ENCODE results near the gene CERK. TPM values are rescaled to one million over a fixed set of nuclear protein-coding genes. Genes with fewer than 3 reads are reported as not detected.

CERK gene
- total RNA-seq, 5 donors from 2014 or later (not counting 1 experiment from before 2014, with no cell fraction given) = 77.4 to 155 (median 125) TPM

DNA sequence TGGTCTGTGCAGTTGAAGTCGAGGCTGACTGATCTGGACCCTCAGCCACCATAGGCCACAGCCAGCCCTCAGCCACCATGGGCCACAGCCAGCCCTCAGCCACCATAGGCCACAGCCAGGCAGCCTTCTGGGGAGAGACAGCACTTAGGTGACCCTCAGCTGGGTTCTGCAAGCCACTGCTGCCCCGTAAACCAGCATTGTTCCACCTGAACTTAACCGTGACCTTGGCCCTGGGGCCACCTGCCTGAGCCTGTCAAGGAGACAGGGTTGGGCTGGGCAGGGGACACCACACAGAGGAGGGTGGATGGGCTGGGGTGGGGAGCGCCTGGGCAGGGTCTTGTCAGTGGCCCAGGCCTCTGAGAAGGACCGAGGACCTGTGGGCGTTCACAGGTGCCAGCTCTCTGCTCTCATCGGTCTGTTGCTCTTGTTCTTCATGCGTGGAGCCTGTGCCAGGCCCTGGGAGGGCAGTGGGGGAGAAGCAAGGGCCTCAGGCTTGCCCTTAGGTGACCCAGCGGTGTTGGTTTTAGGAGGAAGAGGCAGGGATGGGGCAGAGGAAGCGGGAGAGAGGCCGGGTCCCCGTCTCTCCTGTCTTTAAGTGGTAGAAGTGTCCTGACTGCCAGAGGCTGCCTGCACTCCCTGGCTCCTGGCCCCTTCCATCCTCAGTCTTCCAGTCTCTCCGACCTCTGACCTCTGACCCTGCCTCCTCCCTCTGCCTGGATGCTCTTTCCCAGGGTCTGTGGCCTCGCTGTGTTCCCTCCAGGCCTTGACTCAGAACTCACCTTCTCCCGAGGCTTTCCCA, 81.0 kb downstream of the CERK start:
- H3K36me3 Mint-ChIP-seq = no peaks in the 10 kb centered on the region

DNA sequence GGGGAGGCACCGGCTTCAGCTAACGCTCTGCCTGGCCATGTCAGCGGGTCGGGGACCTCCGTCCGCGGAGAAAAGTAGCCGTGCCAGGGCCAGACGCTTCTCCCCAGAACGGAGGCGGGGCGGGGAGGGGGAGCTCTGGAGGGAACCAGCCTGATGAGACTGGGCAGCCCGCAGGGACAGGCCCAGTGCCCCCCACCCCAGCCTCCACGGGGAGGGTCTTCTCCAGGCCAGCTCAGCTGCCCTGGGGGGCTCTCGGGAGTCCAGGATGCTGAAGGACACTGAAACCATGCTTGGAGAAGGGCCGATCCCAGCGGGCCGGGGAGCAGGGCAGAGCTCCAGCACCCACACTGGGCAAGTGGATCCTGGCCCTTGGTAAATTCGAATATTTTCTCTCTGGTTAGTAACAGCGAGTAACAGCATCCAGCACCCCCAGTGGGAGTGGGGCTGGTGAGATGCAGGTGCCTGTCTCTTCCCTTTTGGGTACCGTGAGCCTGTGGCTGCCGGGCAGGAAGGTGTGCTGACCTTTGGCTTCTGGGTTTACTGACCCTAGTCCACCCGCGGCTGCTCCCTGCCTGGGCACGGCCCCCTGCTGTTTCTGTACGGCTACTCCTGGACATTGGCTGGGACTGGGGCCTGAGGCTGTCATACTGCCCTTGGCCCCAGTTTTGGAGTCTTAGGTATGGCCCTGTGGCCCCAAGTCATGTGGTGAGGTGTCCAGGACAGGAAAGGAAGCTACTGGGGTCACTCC, 82.0 kb downstream of the CERK start:
- Histone ChIP-seq H3K9me3 (no peaks in the 10 kb centered on the region), H3K27ac (ENCODE audit: low read length) (no peak overlapping the region), H3K4me3 (ENCODE audit: control insufficient read depth in 1 of 2, extremely low read depth in 1 of 2, low read length in 1 of 2) (no peak overlapping the region), H3K27me3 (replicated peaks in 1 of 2; ENCODE audit: control insufficient read depth in 2 of 2, extremely low read depth in 1 of 2, insufficient read depth in 2 of 2, low read length in 1 of 2) (no peaks in the 10 kb centered on the region), H3K36me3 (ENCODE audit: control insufficient read depth in 2 of 2, extremely low read depth in 1 of 2, insufficient read depth in 1 of 2, low read length in 1 of 2) (no peaks in the 10 kb centered on the region), H3K4me1 (ENCODE audit: control insufficient read depth in 1 of 2, extremely low read depth in 1 of 2, insufficient read depth in 2 of 2, low read length in 2 of 2) (peaks cover 0 to 28% of the 10 kb centered on the region in 2 experiments)
- Mint-ChIP-seq H3K4me3 (no peak overlapping the region), H3K4me1 (peaks cover 21 to 29% (median 27%) of the 10 kb centered on the region in 3 donors), H3K36me3 (no peaks in the 10 kb centered on the region), H3K27me3 (no peaks in the 10 kb centered on the region), H3K9me3 (no peaks in the 10 kb centered on the region), H3K27ac (no peak overlapping the region)
- WGBS (ENCODE audit: insufficient coverage) = 97% methylated on average over 23 of the region's 26 CpGs
- CTCF ChIA-PET = no interaction called here
- DNase-seq (no peak), ATAC-seq (replicated peaks in 1 of 4) (no peak)
- POLR2A ChIA-PET = no interaction called here

More for the DNA sequence above, 81.0 kb downstream of the CERK start:
- DNase-seq (no peak), ATAC-seq (replicated peaks in 1 of 4) (no peak)
- Histone ChIP-seq H3K27ac (ENCODE audit: low read length) (no peak overlapping the region), H3K27me3 (replicated peaks in 1 of 2; ENCODE audit: control insufficient read depth in 2 of 2, extremely low read depth in 1 of 2, insufficient read depth in 2 of 2, low read length in 1 of 2) (no peaks in the 10 kb centered on the region), H3K4me1 (ENCODE audit: control insufficient read depth in 1 of 2, extremely low read depth in 1 of 2, insufficient read depth in 2 of 2, low read length in 2 of 2) (peaks cover 0 to 38% of the 10 kb centered on the region in 2 experiments), H3K36me3 (ENCODE audit: control insufficient read depth in 2 of 2, extremely low read depth in 1 of 2, insufficient read depth in 1 of 2, low read length in 1 of 2) (no peaks in the 10 kb centered on the region), H3K9me3 (no peaks in the 10 kb centered on the region), H3K4me3 (ENCODE audit: control insufficient read depth in 1 of 2, extremely low read depth in 1 of 2, low read length in 1 of 2) (no peak overlapping the region)
- ChIA-PET CTCF (no interaction called here), POLR2A (no interaction called here)
- Mint-ChIP-seq H3K27me3 (no peaks in the 10 kb centered on the region), H3K27ac (no peak overlapping the region), H3K9me3 (no peaks in the 10 kb centered on the region), H3K4me3 (no peak overlapping the region), H3K4me1 (peaks cover 22 to 33% (median 27%) of the 10 kb centered on the region in 3 donors)
- whole genome bisulfite sequencing (ENCODE audit: insufficient coverage) = 87% methylated on average over 9 of the region's 15 CpGs

DNA sequence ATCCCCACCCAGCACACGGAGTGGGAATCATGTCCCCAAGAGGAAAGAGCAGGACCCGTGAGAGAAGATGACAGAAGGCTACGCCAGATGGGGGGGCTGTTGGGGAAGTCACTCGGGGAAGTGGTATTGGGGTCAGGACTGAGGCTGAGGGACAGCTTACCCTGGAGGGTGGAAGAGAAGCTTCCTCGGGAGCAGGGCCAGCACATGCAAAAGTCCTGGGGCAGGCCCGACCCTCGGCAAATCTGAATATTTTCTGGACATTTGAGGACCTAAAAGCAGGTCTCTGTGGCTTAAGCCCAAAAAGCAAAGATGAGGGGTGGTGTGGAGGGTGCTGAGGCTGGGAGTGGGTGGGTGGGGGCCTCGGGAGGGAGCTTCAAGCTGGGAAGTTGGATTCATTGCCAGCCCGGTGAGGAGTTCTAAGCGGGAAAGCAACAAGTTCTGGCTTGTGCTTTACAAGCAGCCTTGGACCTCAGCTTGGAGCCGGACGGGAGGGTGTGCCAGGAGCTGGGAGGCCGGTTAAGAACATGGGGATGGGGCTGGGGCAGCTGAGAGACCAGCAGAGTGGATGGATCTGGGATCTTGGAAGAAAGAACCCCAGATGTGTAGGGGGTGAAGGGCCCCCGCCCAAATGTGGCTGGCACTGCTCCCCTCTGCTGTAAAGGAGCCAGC, 83.0 kb downstream of the CERK start:
- no peaks in the 10 kb centered on the region for H3K36me3 ChIP-seq (ENCODE audit: control insufficient read depth in 2 of 2, extremely low read depth in 1 of 2, insufficient read depth in 1 of 2, low read length in 1 of 2)
- no peak overlapping the region for H3K4me3 ChIP-seq (ENCODE audit: control insufficient read depth in 1 of 2, extremely low read depth in 1 of 2, low read length in 1 of 2)
- Mint-ChIP-seq H3K4me1 (peaks cover 11 to 19% (median 17%) of the 10 kb centered on the region in 3 donors), H3K36me3 (no peaks in the 10 kb centered on the region), H3K27me3 (no peaks in the 10 kb centered on the region), H3K27ac (no peak overlapping the region), H3K9me3 (no peaks in the 10 kb centered on the region), H3K4me3 (no peak overlapping the region)
- CTCF ChIA-PET = no interaction called here
- no peaks in the 10 kb centered on the region for H3K9me3 ChIP-seq
- H3K27ac ChIP-seq (ENCODE audit: low read length) = no peak overlapping the region
- POLR2A ChIA-PET = no interaction called here
- 97% methylated on average over 10 of the region's 14 CpGs for WGBS (ENCODE audit: insufficient coverage)
- DNase-seq (no peak), ATAC-seq (replicated peaks in 1 of 4) (no peak)
- H3K27me3 ChIP-seq (replicated peaks in 1 of 2; ENCODE audit: control insufficient read depth in 2 of 2, extremely low read depth in 1 of 2, insufficient read depth in 2 of 2, low read length in 1 of 2) = no peaks in the 10 kb centered on the region
- H3K4me1 ChIP-seq (ENCODE audit: control insufficient read depth in 1 of 2, extremely low read depth in 1 of 2, insufficient read depth in 2 of 2, low read length in 2 of 2) = peaks cover 0 to 19% of the 10 kb centered on the region in 2 experiments

DNA sequence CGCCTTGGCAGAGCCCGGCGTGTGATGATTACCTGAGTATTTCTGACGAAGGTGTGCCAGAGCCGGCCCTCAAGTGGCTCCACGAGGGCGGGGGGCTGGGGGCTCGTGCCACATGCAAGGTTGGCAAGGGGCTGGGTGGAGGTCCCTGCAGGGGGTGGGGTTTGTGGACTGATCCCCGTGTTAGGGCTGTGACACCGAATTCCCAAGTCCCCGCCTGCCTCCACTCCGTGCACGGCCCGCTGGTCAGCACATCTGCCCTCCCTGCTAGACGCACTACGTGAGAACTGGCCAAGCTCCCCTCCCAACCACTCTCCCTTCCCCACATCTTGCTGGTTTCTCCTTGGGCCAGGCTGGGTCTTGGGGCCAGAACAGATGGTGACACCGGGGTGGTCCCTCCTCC, 83.6 kb downstream of the CERK start:
- H3K27me3 Mint-ChIP-seq = no peaks in the 10 kb centered on the region
- no peak overlapping the region for H3K27ac ChIP-seq (ENCODE audit: low read length)
- no peaks in the 10 kb centered on the region for H3K9me3 Mint-ChIP-seq
- no peak overlapping the region for H3K4me3 ChIP-seq (ENCODE audit: control insufficient read depth in 1 of 2, extremely low read depth in 1 of 2, low read length in 1 of 2)
- H3K27ac Mint-ChIP-seq = no peak overlapping the region
- peaks cover 0 to 16% of the 10 kb centered on the region in 2 experiments for H3K4me1 ChIP-seq (ENCODE audit: control insufficient read depth in 1 of 2, extremely low read depth in 1 of 2, insufficient read depth in 2 of 2, low read length in 2 of 2)
- CTCF ChIA-PET = no interaction called here
- no peaks in the 10 kb centered on the region for H3K27me3 ChIP-seq (replicated peaks in 1 of 2; ENCODE audit: control insufficient read depth in 2 of 2, extremely low read depth in 1 of 2, insufficient read depth in 2 of 2, low read length in 1 of 2)
- DNase-seq = no peak
- POLR2A ChIA-PET = no interaction called here
- WGBS (ENCODE audit: insufficient coverage) = 86% methylated on average over 13 of the region's 17 CpGs
- no peaks in the 10 kb centered on the region for H3K9me3 ChIP-seq
- ATAC-seq (replicated peaks in 1 of 4) = no peak
- H3K36me3 ChIP-seq (ENCODE audit: control insufficient read depth in 2 of 2, extremely low read depth in 1 of 2, insufficient read depth in 1 of 2, low read length in 1 of 2) = no peaks in the 10 kb centered on the region
- H3K4me3 Mint-ChIP-seq = no peak overlapping the region
- H3K36me3 Mint-ChIP-seq = no peaks in the 10 kb centered on the region
- H3K4me1 Mint-ChIP-seq = peaks cover 8 to 21% (median 18%) of the 10 kb centered on the region in 3 donors

DNA sequence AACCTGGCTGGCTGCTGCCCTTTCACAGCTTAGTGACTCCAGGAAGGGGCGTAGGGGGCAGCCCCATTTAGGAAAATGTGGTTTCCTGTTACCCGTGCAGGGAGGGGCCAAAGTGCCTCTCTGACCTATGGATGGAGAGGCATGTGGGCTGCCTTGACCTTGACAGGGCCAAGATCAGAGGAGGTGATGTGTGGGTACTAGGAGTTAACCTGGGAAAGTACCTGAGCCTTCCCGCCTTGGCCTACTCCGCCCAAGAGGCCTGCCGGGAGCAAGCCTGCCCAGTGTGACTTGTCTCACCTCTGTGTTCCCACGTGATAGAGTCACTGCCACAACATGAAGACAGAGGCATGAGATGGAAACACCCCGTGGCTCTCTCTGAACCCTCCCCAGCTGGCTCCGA, 84.5 kb downstream of the CERK start:
- no peaks in the 10 kb centered on the region for H3K27me3 Mint-ChIP-seq
- Histone ChIP-seq H3K9me3 (no peaks in the 10 kb centered on the region), H3K27me3 (replicated peaks in 1 of 2; ENCODE audit: control insufficient read depth in 2 of 2, extremely low read depth in 1 of 2, insufficient read depth in 2 of 2, low read length in 1 of 2) (no peaks in the 10 kb centered on the region), H3K4me1 (ENCODE audit: control insufficient read depth in 1 of 2, extremely low read depth in 1 of 2, insufficient read depth in 2 of 2, low read length in 2 of 2) (peaks cover 0 to 16% of the 10 kb centered on the region in 2 experiments), H3K27ac (ENCODE audit: low read length) (no peak overlapping the region), H3K4me3 (ENCODE audit: control insufficient read depth in 1 of 2, extremely low read depth in 1 of 2, low read length in 1 of 2) (no peak overlapping the region), H3K36me3 (ENCODE audit: control insufficient read depth in 2 of 2, extremely low read depth in 1 of 2, insufficient read depth in 1 of 2, low read length in 1 of 2) (no peaks in the 10 kb centered on the region)
- WGBS (ENCODE audit: insufficient coverage) = 24% methylated on average over 7 of the region's 8 CpGs
- peaks cover 8 to 22% (median 20%) of the 10 kb centered on the region in 3 donors for H3K4me1 Mint-ChIP-seq
- DNase-seq (peak in 2 of 35 experiments; percentile 11 to 17), ATAC-seq (replicated peaks in 1 of 4) (no peak)
- H3K4me3 Mint-ChIP-seq = no peak overlapping the region
- POLR2A ChIA-PET = no interaction called here
- no peak overlapping the region for H3K27ac Mint-ChIP-seq
- H3K36me3 Mint-ChIP-seq = no peaks in the 10 kb centered on the region
- CTCF ChIA-PET = no interaction called here
- no peaks in the 10 kb centered on the region for H3K9me3 Mint-ChIP-seq

DNA sequence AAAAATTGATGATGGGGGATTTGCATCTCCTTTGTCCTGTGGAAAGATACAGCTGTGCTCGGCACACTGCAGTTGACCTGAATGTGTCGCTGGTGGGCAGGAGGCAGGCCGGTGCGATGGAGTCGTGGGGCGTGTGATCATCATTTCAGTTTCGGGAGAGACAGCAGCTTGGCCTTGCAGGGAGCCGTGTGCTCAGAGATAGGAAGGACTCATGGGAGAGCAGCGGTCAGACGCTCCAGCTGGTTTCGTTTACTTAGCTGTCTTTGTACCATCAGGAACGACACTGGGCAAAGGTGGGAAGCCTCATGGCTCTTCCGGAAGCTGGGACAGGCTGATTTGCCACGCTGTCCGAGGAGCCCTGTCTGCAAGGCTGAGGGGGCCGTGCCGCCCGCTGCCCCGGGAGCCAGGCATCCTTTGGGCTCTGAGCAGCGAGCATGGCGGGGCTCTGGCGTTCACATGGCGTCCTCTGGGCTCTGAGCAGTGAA, 85.2 kb downstream of the CERK start:
- no peak overlapping the region for H3K4me3 Mint-ChIP-seq
- H3K9me3 Mint-ChIP-seq = peaks cover 0 to 6% (median 0%) of the 10 kb centered on the region in 3 donors
- CTCF ChIA-PET = no interaction called here
- no peak overlapping the region for H3K27ac Mint-ChIP-seq
- no peaks in the 10 kb centered on the region for H3K27me3 Mint-ChIP-seq
- H3K9me3 ChIP-seq = no peaks in the 10 kb centered on the region
- no peak for ATAC-seq (replicated peaks in 1 of 4)
- peaks cover 8 to 22% (median 20%) of the 10 kb centered on the region in 3 donors for H3K4me1 Mint-ChIP-seq
- POLR2A ChIA-PET = no interaction called here
- DNase-seq = no peak
- no peaks in the 10 kb centered on the region for H3K36me3 ChIP-seq (ENCODE audit: control insufficient read depth in 2 of 2, extremely low read depth in 1 of 2, insufficient read depth in 1 of 2, low read length in 1 of 2)
- H3K4me1 ChIP-seq (ENCODE audit: control insufficient read depth in 1 of 2, extremely low read depth in 1 of 2, insufficient read depth in 2 of 2, low read length in 2 of 2) = peaks cover 0 to 16% of the 10 kb centered on the region in 2 experiments
- no peaks in the 10 kb centered on the region for H3K36me3 Mint-ChIP-seq
- H3K4me3 ChIP-seq (ENCODE audit: control insufficient read depth in 1 of 2, extremely low read depth in 1 of 2, low read length in 1 of 2) = no peak overlapping the region
- H3K27me3 ChIP-seq (replicated peaks in 1 of 2; ENCODE audit: control insufficient read depth in 2 of 2, extremely low read depth in 1 of 2, insufficient read depth in 2 of 2, low read length in 1 of 2) = no peaks in the 10 kb centered on the region
- H3K27ac ChIP-seq (ENCODE audit: low read length) = no peak overlapping the region
- 93% methylated on average over 21 of the region's 23 CpGs for WGBS (ENCODE audit: insufficient coverage)
